Measurements from ENCODE around the gene COQ4. TPM values are rescaled to one million over a fixed set of nuclear protein-coding genes. Genes with fewer than 3 reads are reported as not detected.
A peak's percentile ranks its signal among the peaks of the same experiment; 100 is the strongest.

Gene COQ4
- total RNA-seq, 3 donors from 2014 or later = 30.2 to 59.7 (median 46.2) TPM

GRCh38 chr9:128355451-128355850 is 32.8 kb downstream of the COQ4 start:
- no peaks in the 10 kb centered on the region for H3K4me1 ChIP-seq
- no peak for DNase-seq (ENCODE audit: low spot score in 2 of 2)
- no peaks in the 10 kb centered on the region for H3K36me3 ChIP-seq
- H3K27ac ChIP-seq = no peak overlapping the region
- no peaks in the 10 kb centered on the region for H3K27me3 ChIP-seq
- no peaks in the 10 kb centered on the region for H3K9me3 ChIP-seq
- TF ChIP-seq POLR2A (IDR thresholded peaks at IDR 0.05) (no peak), POLR2AphosphoS5 (IDR thresholded peaks at IDR 0.05) (no peak), CTCF (IDR thresholded peaks at IDR 0.05) (no peak)
- H3K4me3 ChIP-seq = no peak overlapping the region
- intact Hi-C loops (cut with DNase I; ENCODE audit: low total_unique reads) = no loop called here

GRCh38 chr9:128358090-128358489 is 35.5 kb downstream of the COQ4 start:
- Histone ChIP-seq H3K36me3 (no peaks in the 10 kb centered on the region), H3K27ac (no peak overlapping the region), H3K9me3 (no peaks in the 10 kb centered on the region), H3K27me3 (no peaks in the 10 kb centered on the region), H3K4me3 (no peak overlapping the region), H3K4me1 (peaks cover 0 to 6% of the 10 kb centered on the region in 2 donors)
- no peak for DNase-seq (ENCODE audit: low spot score in 2 of 2)
- TF ChIP-seq POLR2A (IDR thresholded peaks at IDR 0.05) (no peak), CTCF (IDR thresholded peaks at IDR 0.05) (no peak), POLR2AphosphoS5 (IDR thresholded peaks at IDR 0.05) (no peak)
- intact Hi-C loops (cut with DNase I; ENCODE audit: low total_unique reads) = no loop called here

GRCh38 chr9:128358861-128359260 is 36.2 kb downstream of the COQ4 start:
- intact Hi-C loops (cut with DNase I; ENCODE audit: low total_unique reads) = no loop called here
- Histone ChIP-seq H3K27ac (no peak overlapping the region), H3K4me3 (no peak overlapping the region), H3K4me1 (peaks cover 0 to 6% of the 10 kb centered on the region in 2 donors), H3K9me3 (no peaks in the 10 kb centered on the region), H3K36me3 (no peaks in the 10 kb centered on the region), H3K27me3 (no peaks in the 10 kb centered on the region)
- no peak for DNase-seq (ENCODE audit: low spot score in 2 of 2)
- TF ChIP-seq CTCF (IDR thresholded peaks at IDR 0.05) = no peak
- no peak for TF ChIP-seq POLR2AphosphoS5 (IDR thresholded peaks at IDR 0.05)
- TF ChIP-seq POLR2A (IDR thresholded peaks at IDR 0.05) = no peak

GRCh38 chr9:128360826-128361225 is 38.2 kb downstream of the COQ4 start:
- Histone ChIP-seq H3K36me3 (no peaks in the 10 kb centered on the region), H3K27me3 (no peaks in the 10 kb centered on the region), H3K27ac (peak overlapping the region in 1 of 2 donors; percentile 60), H3K9me3 (no peaks in the 10 kb centered on the region), H3K4me3 (no peak overlapping the region), H3K4me1 (peaks cover 0 to 6% of the 10 kb centered on the region in 2 donors)
- no peak for TF ChIP-seq POLR2A (IDR thresholded peaks at IDR 0.05)
- TF ChIP-seq POLR2AphosphoS5 (IDR thresholded peaks at IDR 0.05) = no peak
- TF ChIP-seq CTCF (IDR thresholded peaks at IDR 0.05) = no peak
- intact Hi-C loops (cut with DNase I; ENCODE audit: low total_unique reads) = loop anchor here (1.0 kb wide), 1 partner anchor 458 kb away; no protein-coding TSS in a partner anchor
- no peak for DNase-seq (ENCODE audit: low spot score in 2 of 2)

GRCh38 chr9:128361296-128361985 is 38.8 kb downstream of the COQ4 start:
- no peak for DNase-seq (ENCODE audit: low spot score in 2 of 2)
- TF ChIP-seq CTCF (IDR thresholded peaks at IDR 0.05) (no peak), POLR2AphosphoS5 (IDR thresholded peaks at IDR 0.05) (no peak), POLR2A (IDR thresholded peaks at IDR 0.05) (no peak)
- H3K4me3 ChIP-seq = peak overlapping the region; percentile 33 to 64 (median 48)
- intact Hi-C loops (cut with DNase I; ENCODE audit: low total_unique reads) = no loop called here
- no peaks in the 10 kb centered on the region for H3K27me3 ChIP-seq
- no peaks in the 10 kb centered on the region for H3K9me3 ChIP-seq
- peaks cover 0 to 6% of the 10 kb centered on the region in 2 donors for H3K4me1 ChIP-seq
- peak overlapping the region; percentile 42 to 60 for H3K27ac ChIP-seq
- H3K36me3 ChIP-seq = no peaks in the 10 kb centered on the region
